Loucy (cell line): Measurements from ENCODE around the gene RBM10.

Experiments
- H2AFZ ChIP-seq: fragments of 200-600 bp; sonication (generic); 2 replicates; pipeline ENCODE4 v1.6.0; 2016; ENCODE audit warnings: antibody characterized with exemption, mild to moderate bottlenecking, low read length, moderate library complexity
- H3F3A ChIP-seq: fragments of 200-600 bp; 2 replicates; pipeline ENCODE4 v1.6.0; 2016; ENCODE audit warnings: antibody characterized with exemption, low read depth, mild to moderate bottlenecking
- H3K27me3 ChIP-seq: fragments of 200-600 bp; sonication (generic); 2 replicates; pipeline ENCODE4 v1.6.1; 2014; ENCODE audit warnings: low read length, mild to moderate bottlenecking; ENCODE audit not compliant: insufficient read depth, poor library complexity, severe bottlenecking
- H3K36me3 ChIP-seq: fragments of 200-600 bp; sonication (generic); 2 replicates; pipeline ENCODE4 v1.6.1; 2016; ENCODE audit warnings: low read length; ENCODE audit not compliant: insufficient read depth
- H3K4me1 ChIP-seq: fragments of 200-600 bp; sonication (generic); 2 replicates; pipeline ENCODE4 v1.5.1; 2014; ENCODE audit warnings: low read length, mild to moderate bottlenecking; ENCODE audit not compliant: insufficient read depth, poor library complexity, severe bottlenecking
- H3K4me2 ChIP-seq: fragments of 200-600 bp; sonication (generic); 2 replicates; pipeline ENCODE4 v1.6.0; 2014; ENCODE audit warnings: antibody characterized with exemption, low read length, low read depth, mild to moderate bottlenecking; ENCODE audit not compliant: poor library complexity, severe bottlenecking
- H3K4me3 ChIP-seq: fragments of 200-600 bp; sonication (generic); 2 replicates; pipeline ENCODE4 v1.5.1; 2014; ENCODE audit warnings: low read length, mild to moderate bottlenecking, mixed read lengths; ENCODE audit not compliant: poor library complexity, severe bottlenecking
- H3K79me2 ChIP-seq: fragments of 200-600 bp; sonication (generic); 2 replicates; pipeline ENCODE4 v1.6.1; 2014; ENCODE audit warnings: low read length; ENCODE audit not compliant: insufficient read depth
- H3K9ac ChIP-seq: fragments of 200-600 bp; sonication (generic); 2 replicates; pipeline ENCODE4 v1.6.0; 2014; ENCODE audit warnings: mild to moderate bottlenecking, low read depth, low read length, moderate library complexity; ENCODE audit not compliant: poor library complexity, severe bottlenecking
- H3K9me2 ChIP-seq: fragments of 200-600 bp; sonication (generic); replicated peaks from 2 replicates; pipeline ENCODE4 v1.6.1; 2016; ENCODE audit warnings: low read depth, low read length, mixed read lengths
- H3K9me3 ChIP-seq: fragments of 200-600 bp; sonication (generic); 2 replicates; pipeline ENCODE4 v1.6.1; 2014; ENCODE audit warnings: mild to moderate bottlenecking, antibody characterized with exemption, low read length, low read depth; ENCODE audit not compliant: insufficient read depth
- H4K20me1 ChIP-seq: fragments of 200-600 bp; sonication (generic); 2 replicates; pipeline ENCODE4 v1.6.0; 2014; ENCODE audit warnings: antibody characterized with exemption, low read length, mild to moderate bottlenecking; ENCODE audit not compliant: insufficient read depth, poor library complexity, severe bottlenecking
- CTCF ChIP-seq: fragments of 200-600 bp; sonication (generic); conservative IDR thresholded peaks from 2 replicates; pipeline ENCODE4 v1.5.1; 2014; ENCODE audit warnings: mild to moderate bottlenecking, antibody characterized with exemption, low read length
- EZH2phosphoT487 ChIP-seq: fragments of 200-600 bp; IDR thresholded peaks from 2 replicates; pipeline ENCODE4 v1.6.1; 2018; ENCODE audit warnings: antibody characterized with exemption, mild to moderate bottlenecking, moderate library complexity, borderline replicate concordance

Gene RBM10

GRCh38 chrX:47226531-47227333 is 81.7 kb downstream of the RBM10 start:
- Histone ChIP-seq H2AFZ (no peak overlapping the region), H3K4me3 (no peak overlapping the region), H3K36me3 (peaks cover 58% of the 10 kb centered on the region; the same call in 1 of the 2 replicates), H3K79me2 (peaks cover 20% of the 10 kb centered on the region), H4K20me1 (peaks cover 16% of the 10 kb centered on the region), H3K9ac (no peak overlapping the region), H3K9me3 (no peaks in the 10 kb centered on the region), H3K4me1 (peaks cover under 1% of the 10 kb centered on the region), H3K9me2 (no peaks in the 10 kb centered on the region), H3K4me2 (no peak overlapping the region), H3K27me3 (no peaks in the 10 kb centered on the region), H3F3A (no peaks in the 10 kb centered on the region)
- TF ChIP-seq EZH2phosphoT487 (no peak), CTCF (no peak)

DNA sequence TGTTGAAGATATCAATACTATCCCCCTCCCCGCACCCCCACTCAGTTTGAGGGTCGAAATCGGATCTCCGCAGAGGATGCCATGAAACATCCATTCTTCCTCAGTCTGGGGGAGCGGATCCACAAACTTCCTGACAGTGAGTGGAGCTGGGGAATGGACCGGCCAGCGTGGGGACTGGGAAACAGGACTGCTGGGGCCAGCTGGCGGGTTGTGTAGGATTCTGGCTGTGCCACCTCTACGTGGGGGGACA is 82.2 kb downstream of the RBM10 start:
- no peak overlapping the region for H2AFZ ChIP-seq
- no peak overlapping the region for H3K4me3 ChIP-seq
- H3K36me3 ChIP-seq: peaks cover 58% of the 10 kb centered on the region; the same call in 1 of the 2 replicates
- H3K9me2 ChIP-seq: no peaks in the 10 kb centered on the region
- H3F3A ChIP-seq: no peaks in the 10 kb centered on the region
- H3K4me2 ChIP-seq: no peak overlapping the region
- H4K20me1 ChIP-seq: peaks cover 11% of the 10 kb centered on the region
- H3K9me3 ChIP-seq: no peaks in the 10 kb centered on the region
- TF ChIP-seq EZH2phosphoT487: no peak
- TF ChIP-seq CTCF: no peak
- H3K9ac ChIP-seq: no peak overlapping the region
- H3K27me3 ChIP-seq: no peaks in the 10 kb centered on the region
- peaks cover 6% of the 10 kb centered on the region for H3K4me1 ChIP-seq
- peaks cover 16% of the 10 kb centered on the region for H3K79me2 ChIP-seq

DNA sequence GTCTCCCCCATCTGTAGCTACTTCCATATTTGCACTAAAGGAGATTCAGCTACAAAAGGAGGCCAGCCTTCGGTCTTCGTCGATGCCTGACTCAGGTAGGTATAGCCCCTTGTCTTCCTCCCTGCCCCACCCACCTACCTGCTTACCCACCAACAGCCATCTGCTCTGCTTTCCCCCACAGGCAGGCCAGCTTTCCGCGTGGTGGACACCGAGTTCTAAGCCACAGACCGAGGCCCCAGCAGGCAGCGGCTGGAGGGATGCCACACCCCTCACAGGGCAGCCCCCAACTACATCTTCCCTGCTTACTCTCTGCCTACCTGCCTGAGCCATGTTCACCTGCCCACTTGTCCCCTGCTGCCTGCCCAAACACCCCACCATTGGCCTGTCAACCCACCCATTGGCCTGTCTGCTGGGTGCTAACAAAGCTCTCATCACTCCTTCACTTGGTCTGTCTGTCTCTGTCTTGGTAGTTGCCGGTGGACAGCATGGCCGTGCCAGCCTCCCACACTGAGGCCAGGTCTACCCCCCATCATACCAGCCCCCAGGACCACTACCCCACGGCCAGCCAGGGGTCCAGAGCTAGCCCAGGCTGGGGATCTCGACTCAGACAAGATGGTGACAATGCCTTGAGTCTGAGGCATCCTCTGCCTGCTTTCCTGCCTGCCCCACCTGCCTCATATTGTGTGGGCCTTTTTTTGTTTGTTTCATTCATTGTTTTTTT is 83.7 kb downstream of the RBM10 start:
- no peaks in the 10 kb centered on the region for H3F3A ChIP-seq
- H3K4me3 ChIP-seq: no peak overlapping the region
- peaks cover 12% of the 10 kb centered on the region for H3K79me2 ChIP-seq
- H3K36me3 ChIP-seq: peaks cover 48% of the 10 kb centered on the region; the same call in 1 of the 2 replicates
- no peak overlapping the region for H3K9ac ChIP-seq
- no peaks in the 10 kb centered on the region for H3K27me3 ChIP-seq
- peaks cover 2% of the 10 kb centered on the region for H4K20me1 ChIP-seq
- no peak overlapping the region for H2AFZ ChIP-seq
- no peak overlapping the region for H3K4me2 ChIP-seq
- peaks cover 7% of the 10 kb centered on the region for H3K4me1 ChIP-seq
- no peaks in the 10 kb centered on the region for H3K9me2 ChIP-seq
- no peaks in the 10 kb centered on the region for H3K9me3 ChIP-seq
- TF ChIP-seq EZH2phosphoT487: no peak
- no peak for TF ChIP-seq CTCF
